Eye (tissue), 1 donor: ENCODE measurements around the gene BARHL1.
"Not testable (repeated sequence)": the region's sequence is repeated elsewhere in the genome, so short reads cannot be mapped to it uniquely, and the experiment has no call there.

Experiments
- DNase-seq: peaks from one replicate; pipeline ENCODE4 v3.0.0-alpha.2; 2015

BARHL1 gene

GRCh38 chr9:132557159-132557558 lies 25.2 kb upstream of the BARHL1 start:
- DNase-seq: no peak

GRCh38 chr9:132559711-132560110 lies 22.7 kb upstream of the BARHL1 start:
- no peak for DNase-seq

GRCh38 chr9:132560616-132561202 lies 21.7 kb upstream of the BARHL1 start:
- DNase-seq: peak; percentile 53

- DNase-seq: no peak
These were observed 20.2 kb upstream of the BARHL1 start for GRCh38 chr9:132562306-132562573.

GRCh38 chr9:132564526-132564925 lies 17.9 kb upstream of the BARHL1 start:
- DNase-seq: no peak

GRCh38 chr9:132568787-132569186 lies 13.6 kb upstream of the BARHL1 start:
- not testable (repeated sequence) for DNase-seq

GRCh38 chr9:132571806-132572600 lies 10.4 kb upstream of the BARHL1 start:
- DNase-seq: no peak

GRCh38 chr9:132572921-132573320 lies 9.5 kb upstream of the BARHL1 start:
- DNase-seq: peak; percentile 48

GRCh38 chr9:132575005-132575609 lies 7.3 kb upstream of the BARHL1 start:
- DNase-seq: peak; percentile 94

- no peak for DNase-seq
These were observed 6.6 kb upstream of the BARHL1 start for GRCh38 chr9:132575811-132576210.

GRCh38 chr9:132577119-132577518 lies 5.3 kb upstream of the BARHL1 start:
- DNase-seq: no peak

- peak; percentile 8 for DNase-seq
These were observed 4.0 kb upstream of the BARHL1 start for GRCh38 chr9:132578367-132578932.

GRCh38 chr9:132579427-132579798 lies 3.0 kb upstream of the BARHL1 start:
- no peak for DNase-seq

- DNase-seq: peak; percentile 37
These were observed 579 bp downstream of the BARHL1 start for GRCh38 chr9:132582786-132583583.

GRCh38 chr9:132583584-132584304 lies 1.3 kb downstream of the BARHL1 start:
- DNase-seq: no peak

- DNase-seq: peak; percentile 54
These were observed 2.5 kb downstream of the BARHL1 start for GRCh38 chr9:132584601-132585560.

GRCh38 chr9:132585954-132586829 lies 3.8 kb downstream of the BARHL1 start:
- peak; percentile 68 for DNase-seq

GRCh38 chr9:132586830-132587591 lies 4.6 kb downstream of the BARHL1 start:
- peak; percentile 66 for DNase-seq

- DNase-seq: no peak
These were observed 5.2 kb downstream of the BARHL1 start for GRCh38 chr9:132587592-132587955.

- peak; percentile 41 for DNase-seq
These were observed 5.7 kb downstream of the BARHL1 start for GRCh38 chr9:132588098-132588497.
